Measurements from ENCODE around the gene PDCD10.
A peak's percentile ranks its signal among the peaks of the same experiment; 100 is the strongest.

The PDCD10 gene

GRCh38 chr3:167734498-167735232 is at the start of gene PDCD10:
TSS of gene PDCD10 (minus strand) at chr3:167734892. CDS start at chr3:167720157, 14,735 bp downstream.
- DNase-seq = peak; percentile 99

DNA sequence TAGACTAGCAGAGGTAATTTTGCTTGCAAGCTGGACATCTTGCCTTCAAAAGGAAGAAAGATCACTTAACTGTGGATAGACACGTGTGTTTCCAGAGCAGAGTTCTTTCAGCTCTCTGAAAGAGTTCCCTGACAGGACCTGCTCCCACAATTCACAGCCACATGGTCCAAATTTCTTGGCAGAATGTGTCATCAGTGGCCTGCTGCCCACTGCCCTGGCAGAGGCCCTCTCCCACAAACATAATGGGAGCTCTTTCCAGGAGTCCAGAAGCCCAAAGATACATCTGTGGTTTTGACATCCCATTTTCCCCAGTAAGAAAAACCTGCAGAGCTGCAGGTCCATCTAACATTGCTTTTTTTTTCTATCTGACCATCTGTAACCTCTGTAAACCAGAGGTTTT is 49.1 kb upstream of the PDCD10 start:
- DNase-seq = peak; percentile 34

DNA sequence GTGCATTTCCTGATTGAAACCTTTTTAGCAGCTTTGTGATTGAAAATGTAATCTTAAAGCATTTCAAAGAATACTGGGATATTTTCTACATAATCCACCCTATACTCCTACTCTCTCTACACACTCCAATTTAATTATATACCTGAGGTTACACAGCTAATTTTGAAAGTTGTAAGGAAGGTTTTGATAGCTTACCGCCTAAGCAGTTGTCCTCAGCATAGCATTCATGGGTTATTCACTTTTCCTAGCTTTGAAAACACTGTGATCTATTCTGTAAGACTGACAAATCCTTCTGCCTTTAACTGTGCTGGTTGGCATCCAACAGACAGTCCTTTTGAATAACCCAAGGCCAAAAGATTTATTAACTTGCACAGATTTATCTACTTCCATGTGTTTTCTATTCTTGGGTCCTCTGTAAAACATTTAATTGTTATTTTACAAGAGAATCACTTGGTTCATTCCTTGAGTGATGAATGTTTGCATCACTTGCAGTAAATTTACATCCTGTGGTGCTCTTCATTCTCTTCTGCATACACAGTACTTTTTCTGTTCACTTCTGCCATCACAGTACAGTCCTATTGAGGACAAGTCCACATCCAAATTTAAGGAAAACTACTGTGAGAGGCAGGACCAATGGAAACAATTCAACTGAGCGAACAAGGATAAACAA is 45.7 kb upstream of the PDCD10 start:
- no peak for DNase-seq

DNA sequence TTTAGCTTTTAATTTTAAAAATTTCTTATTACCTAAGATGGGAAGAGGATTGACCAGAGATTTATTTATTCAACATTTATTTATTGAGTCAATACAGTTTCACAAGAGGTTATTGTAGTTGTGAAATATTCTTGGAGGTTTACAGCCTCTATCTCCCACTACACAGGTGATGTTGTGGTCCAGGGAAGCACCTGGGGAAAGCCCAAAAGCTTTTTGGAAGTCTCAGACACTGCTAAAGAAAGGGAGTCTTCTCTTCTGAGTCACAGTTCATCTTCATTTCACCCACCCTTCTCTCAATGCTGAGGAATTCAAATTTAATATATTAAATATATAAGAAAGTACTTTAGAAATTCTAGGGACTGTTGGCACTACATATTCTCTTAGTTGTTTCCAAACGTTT is 42.7 kb upstream of the PDCD10 start:
- no peak for DNase-seq

GRCh38 chr3:167776066-167776685 is 41.5 kb upstream of the PDCD10 start:
- no peak for DNase-seq

DNA sequence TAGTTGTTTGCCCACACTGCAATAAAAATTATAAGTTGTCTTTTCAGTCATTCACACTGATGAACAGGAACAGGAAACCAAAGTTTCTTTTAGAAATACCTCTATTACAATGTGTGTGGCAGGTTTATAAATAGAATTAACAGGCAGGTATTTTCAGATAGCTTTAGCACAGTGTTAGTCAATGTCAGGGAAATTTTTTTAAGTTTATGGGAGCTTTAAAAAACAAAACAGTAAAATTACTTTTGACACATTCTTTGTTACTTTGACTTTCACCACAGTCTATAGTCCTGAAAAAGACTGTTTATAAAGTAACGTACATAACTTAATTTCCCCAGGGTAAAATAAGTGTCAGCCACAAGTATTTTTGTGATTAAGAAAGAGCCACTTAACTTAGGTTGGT is 38.9 kb upstream of the PDCD10 start:
- DNase-seq = no peak

- no peak for DNase-seq
Observed at GRCh38 chr3:167772992-167773391, 38.3 kb upstream of the PDCD10 start.

- no peak for DNase-seq
Observed at GRCh38 chr3:167762296-167762695, 27.6 kb upstream of the PDCD10 start.

DNA sequence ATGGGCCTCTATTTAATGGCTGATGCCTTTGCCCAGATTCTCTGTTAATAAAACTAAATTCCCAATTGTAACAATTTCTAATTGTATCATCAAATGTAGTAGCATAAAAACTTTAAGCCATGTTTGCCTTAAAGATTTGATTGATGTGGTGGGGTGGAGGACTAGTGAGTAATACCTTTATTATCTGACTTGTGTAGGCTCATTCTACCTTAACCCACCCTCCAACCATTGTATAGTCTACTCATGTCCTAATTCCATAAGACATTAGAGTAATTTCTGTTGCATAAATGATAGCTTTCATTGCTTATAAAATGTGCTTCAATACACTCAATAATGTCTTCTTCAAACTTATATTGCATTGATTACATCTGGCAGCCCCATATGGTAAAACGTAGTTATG is 26.6 kb upstream of the PDCD10 start:
- DNase-seq = no peak

GRCh38 chr3:167754049-167754448 is 19.4 kb upstream of the PDCD10 start:
- no peak for DNase-seq

DNA sequence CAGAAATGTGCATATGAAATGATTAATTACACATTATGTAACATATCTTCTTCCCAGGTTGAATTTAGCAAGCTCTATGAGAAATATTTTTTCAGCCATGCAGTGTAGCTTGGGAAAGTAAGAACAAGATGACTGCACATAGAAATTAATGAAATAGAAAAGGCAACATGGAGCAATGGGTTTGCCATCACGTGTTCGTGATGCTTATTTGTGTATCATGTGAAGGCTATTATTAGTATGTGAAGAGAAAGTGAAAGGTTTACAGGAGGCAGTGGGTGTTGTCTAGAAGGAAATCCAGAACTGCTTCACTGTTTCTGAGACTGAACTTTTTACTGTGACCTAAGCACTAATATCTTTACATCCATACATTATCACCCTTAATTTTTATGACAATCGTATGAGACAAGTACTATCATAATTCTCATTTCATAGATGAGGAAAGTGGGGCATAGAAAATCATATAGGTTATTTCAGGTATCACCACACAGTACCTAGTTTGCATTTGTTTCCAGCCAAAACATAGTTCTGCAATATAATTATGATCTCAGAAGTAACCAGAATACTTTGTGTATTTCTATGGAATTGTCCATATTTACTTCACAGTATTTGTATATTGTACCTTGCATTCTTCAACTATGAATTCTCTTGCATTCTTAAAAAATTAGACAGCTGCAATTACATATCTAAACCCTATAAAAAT is 15.7 kb upstream of the PDCD10 start:
- DNase-seq = no peak

DNA sequence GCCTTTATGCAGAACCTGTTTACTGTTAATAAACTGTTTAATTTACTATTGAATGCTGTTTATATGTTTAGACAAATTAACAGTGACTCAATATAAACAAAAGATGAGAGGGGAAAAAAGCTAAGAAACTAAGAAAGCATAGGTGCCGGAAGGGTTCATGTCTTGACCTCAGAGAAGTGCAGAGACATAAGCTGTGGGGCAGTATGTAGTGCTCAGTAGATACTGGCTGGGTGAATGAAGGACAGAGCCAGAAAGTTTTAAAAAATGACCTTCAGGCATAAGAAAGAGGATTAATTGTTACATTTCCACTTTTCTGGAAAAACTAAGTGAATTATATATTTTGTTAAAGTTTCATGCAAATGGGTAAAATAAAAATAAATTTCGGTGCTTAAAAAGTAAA is 15.0 kb upstream of the PDCD10 start:
- DNase-seq = no peak

GRCh38 chr3:167749209-167749608 is 14.5 kb upstream of the PDCD10 start:
- DNase-seq = no peak

DNA sequence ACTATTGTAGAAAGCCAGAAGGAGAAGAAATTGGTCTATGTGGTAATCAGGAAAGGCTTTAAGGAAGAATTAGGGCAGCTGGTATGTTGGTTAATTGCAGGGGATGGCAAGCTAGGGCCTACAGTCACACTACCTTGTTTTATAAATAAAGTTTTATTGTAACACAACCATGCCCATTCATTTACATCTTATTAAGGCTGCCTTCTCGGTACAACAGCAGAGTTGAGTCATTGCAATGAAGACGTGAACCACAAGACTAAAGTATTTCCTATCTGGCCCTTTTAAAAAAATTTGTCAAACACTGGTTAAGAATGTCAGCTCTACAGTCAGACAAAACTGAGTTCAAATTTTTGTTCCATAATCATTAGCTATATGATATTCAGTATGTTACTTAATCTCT is 9.1 kb upstream of the PDCD10 start:
- no peak for DNase-seq

GRCh38 chr3:167742338-167742737 is 7.6 kb upstream of the PDCD10 start:
- no peak for DNase-seq

DNA sequence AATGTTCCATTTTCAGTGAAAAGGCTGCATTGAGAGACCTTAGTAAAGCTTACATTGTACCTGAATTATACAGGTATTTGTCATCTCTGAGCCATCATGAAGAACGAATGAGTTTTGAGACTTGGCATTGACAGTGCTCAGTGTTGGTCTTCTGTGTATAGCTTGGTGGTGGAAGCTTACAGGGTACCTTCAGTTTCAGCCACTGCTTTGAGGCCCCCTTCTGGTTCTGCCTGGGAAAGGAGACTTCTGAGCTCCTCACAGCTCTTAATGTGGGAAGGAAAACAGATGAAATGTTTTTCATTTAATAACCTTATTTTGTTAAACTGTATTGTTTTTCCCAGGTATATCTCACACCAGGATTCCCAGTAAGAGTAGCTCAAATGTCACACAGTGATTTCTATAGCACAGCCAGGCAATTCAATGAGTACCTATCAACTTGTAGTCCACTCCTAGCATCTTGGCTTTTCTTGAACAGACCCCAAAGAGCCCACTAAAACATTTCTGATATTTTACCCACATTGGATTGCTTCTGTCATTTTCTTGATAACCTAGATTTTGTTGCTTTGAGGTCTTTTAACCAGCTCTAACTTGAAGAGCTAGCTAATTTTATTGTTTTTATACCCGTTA is 6.4 kb upstream of the PDCD10 start:
- no peak for DNase-seq

GRCh38 chr3:167739190-167739810 is 4.6 kb upstream of the PDCD10 start:
- DNase-seq = no peak

DNA sequence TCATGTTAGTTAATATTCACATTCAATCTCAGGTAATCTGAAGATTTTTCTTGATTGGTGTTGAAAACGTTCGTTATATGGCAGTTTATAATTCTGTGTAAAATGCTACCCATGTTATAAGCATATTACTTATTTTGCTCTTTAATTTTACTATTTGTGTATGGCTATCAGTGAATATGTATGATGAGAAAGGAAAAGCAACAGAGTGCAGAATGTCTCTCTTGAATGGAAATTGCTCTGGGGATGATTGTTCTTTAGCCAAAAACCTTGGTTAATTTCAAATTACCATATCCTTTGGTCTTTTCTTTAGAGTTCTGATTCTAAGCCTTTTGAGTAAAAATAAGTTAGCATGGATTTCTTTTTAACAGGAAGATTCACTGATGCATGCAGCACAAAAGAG is 3.3 kb upstream of the PDCD10 start:
- no peak for DNase-seq

DNA sequence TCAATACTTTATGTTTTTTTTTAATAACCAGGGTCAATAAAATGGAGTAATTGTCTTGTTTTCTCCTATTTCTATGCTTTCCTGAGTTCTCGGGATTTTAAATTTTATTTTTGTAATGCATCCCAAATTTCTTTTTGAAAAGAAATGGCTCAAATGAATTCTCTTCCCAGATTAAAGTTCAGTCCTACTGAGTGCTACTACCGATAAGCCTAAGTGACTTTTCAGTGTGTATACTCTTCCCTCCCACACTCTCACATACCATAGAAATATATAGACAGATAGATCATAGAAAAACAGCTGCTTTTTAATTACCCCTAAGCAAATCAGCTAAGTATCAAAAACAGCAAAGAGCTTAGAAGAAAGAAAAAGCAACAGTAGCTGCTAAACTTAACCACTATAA is 2.3 kb upstream of the PDCD10 start:
- no peak for DNase-seq

DNA sequence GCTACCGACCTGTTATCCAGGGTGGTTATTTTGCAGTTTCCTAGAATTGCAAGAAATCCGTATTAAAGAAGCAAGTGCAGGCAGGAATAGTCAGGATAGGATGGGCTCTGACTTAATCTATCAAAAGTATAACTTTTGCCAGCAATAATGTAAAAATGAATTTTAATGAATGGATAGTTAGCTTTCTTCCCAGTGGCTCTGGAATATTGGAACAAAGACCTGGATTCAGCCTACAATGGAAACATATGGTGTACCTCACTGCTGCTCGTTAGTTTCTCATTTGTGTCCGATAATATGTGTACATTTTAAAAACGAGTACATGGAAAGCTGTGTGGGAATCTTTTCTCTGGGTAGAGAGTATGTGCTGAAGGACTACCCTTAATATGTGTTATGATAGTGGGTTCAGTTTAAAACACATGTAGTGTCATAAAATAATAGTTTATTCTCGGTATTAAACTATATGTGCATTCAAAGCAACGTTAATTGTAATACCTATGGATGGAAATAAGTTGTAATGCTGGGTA is 1.6 kb upstream of the PDCD10 start:
- DNase-seq = no peak

DNA sequence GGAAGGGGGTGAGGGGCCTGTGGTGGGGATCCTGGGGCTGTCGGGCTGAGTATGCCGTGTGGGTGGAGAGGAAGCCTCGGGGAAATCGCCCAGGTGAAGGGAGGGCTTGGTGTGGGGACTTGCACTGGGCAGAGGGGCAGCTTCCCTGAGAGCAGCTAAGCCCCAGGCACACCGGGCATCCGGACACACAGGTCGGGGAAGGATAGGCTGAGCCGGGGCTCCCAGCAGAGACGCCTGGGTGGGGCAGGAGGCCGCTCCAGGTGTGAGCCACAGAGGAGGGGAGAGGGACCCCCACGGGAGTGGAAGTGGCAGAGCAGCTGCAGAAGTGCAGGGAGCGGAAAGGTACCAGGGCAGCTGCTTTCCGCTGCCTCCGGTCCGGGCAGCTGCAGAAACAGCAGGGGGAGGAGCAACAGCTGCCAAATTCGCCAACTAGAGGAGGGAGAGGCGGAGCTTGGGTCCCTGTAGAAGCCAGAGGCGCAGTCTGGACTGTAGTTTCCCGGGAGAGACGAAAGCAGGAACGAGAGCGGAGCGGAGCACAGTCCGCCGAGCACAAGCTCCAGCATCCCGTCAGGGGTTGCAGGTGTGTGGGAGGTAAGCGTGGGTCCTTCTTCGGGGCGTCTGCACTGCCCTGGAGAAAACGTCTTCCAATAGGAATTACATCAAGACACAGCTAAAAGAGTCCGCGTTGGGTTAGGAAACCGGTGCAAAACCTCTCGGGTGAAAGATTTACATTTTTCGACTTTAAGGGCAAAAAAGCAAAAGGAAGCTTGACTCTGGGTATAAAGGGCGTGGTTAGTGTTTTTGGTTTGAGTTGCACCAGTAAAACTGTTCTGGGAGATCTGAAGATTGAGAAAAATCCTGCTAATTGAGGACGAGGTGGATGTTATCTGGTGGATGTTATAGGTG is 794 bp upstream of the PDCD10 start, which contains the start of gene SERPINI1:
SERPINI1 (plus strand) TSS at position 489 of the 906 bp plus-strand sequence. CDS start 53,408 bp downstream, outside the sequence.
- DNase-seq = peak; percentile 90

Measured in right hindlimb (tissue), 1 donor.